Liver (tissue), 3 donors: Measurements from ENCODE around the gene PDE2A.

Experiments used
- CTCF ChIP-seq: fragments of 150-350 bp; IDR thresholded peaks from 2 replicates; pipeline ENCODE4 v1.5.1; 2017; ENCODE audit warnings: improper control_type of control experiment, low read depth, low read length; ENCODE audit not compliant: missing input control
- EGR1 ChIP-seq, 2 donors: IDR thresholded peaks; 2 replicates each; pipeline ENCODE4 v1.6.1; 2016 to 2018; ENCODE audit warnings: antibody characterized with exemption in 2 of 2, low read depth in 2 of 2
- FOXA1 ChIP-seq: IDR thresholded peaks from 2 replicates; pipeline ENCODE4 v1.6.1; 2016; ENCODE audit warnings: antibody characterized with exemption
- GABPA ChIP-seq, 2 donors: IDR thresholded peaks in 1 of 2; conservative IDR thresholded peaks in 1 of 2; 2 replicates each; pipeline ENCODE4 v1.6.1; 2016; ENCODE audit warnings: antibody characterized with exemption in 2 of 2, mild to moderate bottlenecking in 1 of 2, moderate library complexity in 1 of 2
- NR2F2 ChIP-seq: IDR thresholded peaks from 2 replicates; pipeline ENCODE4 v1.6.1; 2016; ENCODE audit warnings: antibody characterized with exemption
- RAD21 ChIP-seq, 2 donors: IDR thresholded peaks; 2 replicates each; pipeline ENCODE4 v1.6.1; 2016; ENCODE audit warnings: antibody characterized with exemption in 2 of 2, mild to moderate bottlenecking in 2 of 2
- SP1 ChIP-seq: IDR thresholded peaks from 2 replicates; pipeline ENCODE4 v1.6.1; 2018; ENCODE audit warnings: antibody characterized with exemption, mild to moderate bottlenecking
- TAF1 ChIP-seq: conservative IDR thresholded peaks from 2 replicates; pipeline ENCODE4 v1.6.1; 2016; ENCODE audit warnings: antibody characterized with exemption, mild to moderate bottlenecking
- YY1 ChIP-seq: IDR thresholded peaks from 2 replicates; pipeline ENCODE4 v1.6.1; 2016; ENCODE audit warnings: antibody characterized with exemption, mild to moderate bottlenecking
- TF ChIP-seq, protein P1 (sequence below): IDR thresholded peaks from 2 replicates; pipeline ENCODE4 v1.6.1; 2016; ENCODE audit warnings: antibody characterized with exemption
- TF ChIP-seq, protein P2 (sequence below): IDR thresholded peaks from 2 replicates; pipeline ENCODE4 v1.6.1; 2016; ENCODE audit warnings: antibody characterized with exemption
- TF ChIP-seq, protein P3 (sequence below): IDR thresholded peaks from 2 replicates; pipeline ENCODE4 v1.6.1; 2016; ENCODE audit warnings: antibody characterized with exemption
- donor health status: healthy.
- donor health status: healthy.

DNA sequence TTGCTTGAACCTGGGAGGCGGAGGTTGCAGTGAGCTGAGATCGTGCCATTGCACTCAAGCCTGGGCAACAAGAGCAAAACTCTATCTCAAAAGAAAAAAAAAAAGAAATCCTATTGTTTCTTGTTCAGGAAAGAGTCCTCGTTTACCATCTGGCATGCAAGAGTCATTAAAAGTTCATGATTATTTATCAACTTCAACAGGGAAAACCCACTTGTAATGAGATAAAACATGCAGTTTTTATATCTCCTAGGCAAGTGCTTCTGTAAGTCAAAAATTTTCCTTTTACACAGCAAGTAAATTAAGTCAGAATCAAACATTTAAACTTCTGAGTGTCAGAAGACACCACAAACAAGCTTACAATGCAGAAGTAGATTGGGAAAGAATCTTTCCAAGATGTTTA lies 145.2 kb downstream of the PDE2A start:
- TF ChIP-seq CTCF (no peak), FOXA1 (no peak), YY1 (no peak), EGR1 (IDR thresholded peaks at IDR 0.05; ENCODE audit: low read depth in 2 of 2) (no peak), SP1 (no peak), RAD21 (IDR thresholded peaks at IDR 0.05) (no peak), TAF1 (no peak), NR2F2 (no peak), GABPA (IDR thresholded peaks at IDR 0.05 in 1 of 2, conservative IDR thresholded peaks at IDR 0.05 in 1 of 2) (no peak)
- TF ChIP-seq, protein P1, sequence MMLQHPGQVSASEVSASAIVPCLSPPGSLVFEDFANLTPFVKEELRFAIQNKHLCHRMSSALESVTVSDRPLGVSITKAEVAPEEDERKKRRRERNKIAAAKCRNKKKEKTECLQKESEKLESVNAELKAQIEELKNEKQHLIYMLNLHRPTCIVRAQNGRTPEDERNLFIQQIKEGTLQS, result no peak
- TF ChIP-seq, protein P2, sequence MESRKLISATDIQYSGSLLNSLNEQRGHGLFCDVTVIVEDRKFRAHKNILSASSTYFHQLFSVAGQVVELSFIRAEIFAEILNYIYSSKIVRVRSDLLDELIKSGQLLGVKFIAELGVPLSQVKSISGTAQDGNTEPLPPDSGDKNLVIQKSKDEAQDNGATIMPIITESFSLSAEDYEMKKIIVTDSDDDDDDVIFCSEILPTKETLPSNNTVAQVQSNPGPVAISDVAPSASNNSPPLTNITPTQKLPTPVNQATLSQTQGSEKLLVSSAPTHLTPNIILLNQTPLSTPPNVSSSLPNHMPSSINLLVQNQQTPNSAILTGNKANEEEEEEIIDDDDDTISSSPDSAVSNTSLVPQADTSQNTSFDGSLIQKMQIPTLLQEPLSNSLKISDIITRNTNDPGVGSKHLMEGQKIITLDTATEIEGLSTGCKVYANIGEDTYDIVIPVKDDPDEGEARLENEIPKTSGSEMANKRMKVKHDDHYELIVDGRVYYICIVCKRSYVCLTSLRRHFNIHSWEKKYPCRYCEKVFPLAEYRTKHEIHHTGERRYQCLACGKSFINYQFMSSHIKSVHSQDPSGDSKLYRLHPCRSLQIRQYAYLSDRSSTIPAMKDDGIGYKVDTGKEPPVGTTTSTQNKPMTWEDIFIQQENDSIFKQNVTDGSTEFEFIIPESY, result no peak
- TF ChIP-seq, protein P3, sequence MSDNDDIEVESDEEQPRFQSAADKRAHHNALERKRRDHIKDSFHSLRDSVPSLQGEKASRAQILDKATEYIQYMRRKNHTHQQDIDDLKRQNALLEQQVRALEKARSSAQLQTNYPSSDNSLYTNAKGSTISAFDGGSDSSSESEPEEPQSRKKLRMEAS, result no peak
